Activated T-helper 17 cell treated with anti-CD3 and anti-CD28 coated beads, Interleukin-2, amount 50 U/mL, for 72 hours (primary cell): Measurements from ENCODE around the gene TP73. TPM values are rescaled to one million over a fixed set of nuclear protein-coding genes. Genes with fewer than 3 reads are reported as not detected.

Experiments used
- ATAC-seq: fragments of 150-1000 bp; cut with Tn5 transposase; replicated peaks from 2 replicates; pipeline ENCODE4 v1.10.0; 2021; ENCODE audit warnings: mild to moderate bottlenecking, moderate library complexity
- H3K27ac Mint-ChIP-seq: one replicate; pipeline ENCODE4 v1.8.0; 2022; ENCODE audit warnings: mixed read lengths
- H3K27me3 Mint-ChIP-seq: one replicate; pipeline ENCODE4 v1.8.0; 2022; ENCODE audit warnings: mixed read lengths
- H3K36me3 Mint-ChIP-seq: one replicate; pipeline ENCODE4 v1.8.0; 2022; ENCODE audit warnings: low read depth, mild to moderate bottlenecking, mixed read lengths
- H3K4me1 Mint-ChIP-seq: one replicate; pipeline ENCODE4 v1.8.0; 2022; ENCODE audit warnings: mixed read lengths
- H3K4me3 Mint-ChIP-seq: one replicate; pipeline ENCODE4 v1.8.0; 2022; ENCODE audit warnings: mild to moderate bottlenecking, mixed read lengths
- H3K9me3 Mint-ChIP-seq: one replicate; pipeline ENCODE4 v1.8.0; 2022; ENCODE audit warnings: mixed read lengths
- total RNA-seq, 2 donors: library from RNA; stranded (reverse); gene quantifications; one replicate each; pipeline ENCODE4 v1.2.3, GENCODE V29; 2022

The TP73 gene
- total RNA-seq, 2 donors from 2014 or later: 0.95 to 1.1 TPM

DNA sequence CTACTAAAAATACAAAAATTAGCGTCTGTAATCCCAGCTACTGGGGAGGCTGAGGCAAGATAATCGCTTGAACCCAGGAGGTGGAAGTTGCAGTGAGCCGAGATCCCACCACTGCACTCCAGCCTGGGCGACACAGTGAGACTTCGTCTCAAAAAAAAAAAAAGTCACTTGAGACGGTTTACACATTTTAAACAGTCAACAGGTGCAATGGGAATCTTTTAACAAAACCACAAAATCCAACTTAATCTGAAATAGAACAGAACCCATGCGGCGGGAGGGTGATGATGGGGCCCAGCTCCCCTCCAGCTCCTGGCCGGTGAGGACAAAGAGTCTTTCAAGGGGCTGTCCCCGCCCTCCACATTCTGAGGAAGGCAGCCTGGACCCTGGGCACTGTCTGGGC lies 48.3 kb downstream of the TP73 start:
- ATAC-seq: no peak
- no peaks in the 10 kb centered on the region for H3K4me1 Mint-ChIP-seq
- H3K4me3 Mint-ChIP-seq: no peak overlapping the region
- H3K9me3 Mint-ChIP-seq: no peaks in the 10 kb centered on the region
- H3K27me3 Mint-ChIP-seq: peaks cover 7% of the 10 kb centered on the region
- H3K27ac Mint-ChIP-seq: no peak overlapping the region
- no peaks in the 10 kb centered on the region for H3K36me3 Mint-ChIP-seq

DNA sequence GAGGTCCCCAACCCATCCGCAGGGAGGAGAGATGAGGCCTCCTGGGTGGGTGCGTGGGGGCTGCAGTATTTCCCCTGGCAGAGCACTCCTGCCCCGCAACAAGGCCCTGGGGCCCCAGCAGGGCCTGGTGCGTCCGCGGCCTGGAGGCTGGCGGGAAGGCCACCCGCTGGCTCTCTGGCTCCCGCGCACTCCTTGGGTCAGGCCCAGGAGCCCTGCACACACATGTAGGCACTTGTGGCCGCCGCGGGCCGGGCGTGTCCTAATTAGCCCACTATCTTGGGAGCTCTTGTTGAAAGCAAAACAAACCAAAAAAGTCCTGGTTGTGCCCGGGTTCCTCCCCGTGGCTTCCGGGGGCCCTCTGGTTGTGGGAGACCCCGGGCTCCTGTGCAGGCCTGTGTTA lies 50.2 kb downstream of the TP73 start:
- peaks cover 7% of the 10 kb centered on the region for H3K27me3 Mint-ChIP-seq
- no peak for ATAC-seq
- H3K27ac Mint-ChIP-seq: no peak overlapping the region
- H3K4me3 Mint-ChIP-seq: no peak overlapping the region
- H3K4me1 Mint-ChIP-seq: no peaks in the 10 kb centered on the region
- no peaks in the 10 kb centered on the region for H3K9me3 Mint-ChIP-seq
- no peaks in the 10 kb centered on the region for H3K36me3 Mint-ChIP-seq

DNA sequence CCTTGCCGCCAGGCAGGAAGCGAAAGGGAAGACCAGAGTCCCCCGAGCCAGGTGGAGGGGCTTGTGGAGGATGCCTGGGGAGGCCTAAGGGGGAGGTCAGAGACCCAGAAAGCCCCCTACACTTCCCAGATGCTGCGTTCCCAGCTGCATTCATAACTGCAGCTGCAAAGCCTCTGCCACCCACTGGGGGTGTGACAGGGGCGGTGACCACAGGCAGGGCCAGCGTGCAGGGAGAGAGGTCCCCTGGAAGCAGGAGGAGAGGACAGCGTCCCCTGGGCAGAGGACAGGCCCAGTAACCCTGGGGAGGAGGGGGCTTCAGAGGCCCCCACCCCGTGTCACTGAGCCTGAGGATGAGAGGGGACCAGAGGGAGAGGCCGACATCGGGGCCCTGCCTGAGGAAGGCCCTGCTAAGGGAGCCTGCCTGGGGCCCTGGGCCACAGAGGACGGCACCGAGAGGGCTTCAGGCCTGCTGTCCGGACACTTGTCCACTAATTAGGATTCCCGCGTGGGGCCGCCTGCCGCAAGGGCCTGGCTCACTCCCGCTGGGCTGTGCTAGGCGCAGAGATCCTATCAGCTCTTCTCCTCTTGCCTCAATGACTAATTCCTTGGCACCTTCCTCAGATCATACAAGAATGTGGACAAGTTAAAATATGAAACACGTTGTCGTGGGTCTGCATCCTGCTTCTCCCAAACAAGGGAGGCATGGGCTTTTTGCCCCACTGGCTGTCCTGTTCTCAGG lies 50.8 kb downstream of the TP73 start:
- H3K36me3 Mint-ChIP-seq: no peaks in the 10 kb centered on the region
- H3K27ac Mint-ChIP-seq: no peak overlapping the region
- H3K4me1 Mint-ChIP-seq: no peaks in the 10 kb centered on the region
- no peak overlapping the region for H3K4me3 Mint-ChIP-seq
- H3K27me3 Mint-ChIP-seq: peaks cover 4% of the 10 kb centered on the region
- no peak for ATAC-seq
- H3K9me3 Mint-ChIP-seq: no peaks in the 10 kb centered on the region

DNA sequence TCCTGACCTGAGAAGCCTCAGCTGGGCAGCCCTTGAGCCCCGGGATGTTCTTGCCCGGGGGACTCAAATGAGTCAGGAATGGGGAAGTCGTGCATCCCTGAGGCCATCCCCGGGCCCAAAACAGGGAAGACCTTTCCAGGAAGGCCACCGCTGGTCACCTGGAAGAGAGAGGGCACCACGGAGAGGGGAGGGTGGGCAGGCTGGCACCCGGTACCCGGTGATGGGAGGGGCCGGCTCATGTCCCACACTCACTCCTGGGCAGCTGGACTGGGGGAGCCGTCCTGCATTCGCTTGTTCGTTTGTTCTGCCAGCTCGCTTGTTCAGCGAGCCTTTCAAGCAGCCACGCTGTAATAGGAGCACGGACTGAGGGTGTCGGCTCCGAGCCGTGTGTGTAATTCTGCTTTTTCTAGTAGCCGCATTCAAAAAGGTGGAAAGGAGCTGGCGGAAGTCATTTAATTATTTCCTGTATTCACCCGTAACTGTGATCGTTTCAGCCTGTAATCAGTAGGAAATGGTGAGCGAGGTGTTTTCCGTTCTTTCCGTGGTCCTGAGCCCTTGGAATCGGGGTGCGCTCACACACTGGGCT lies 51.6 kb downstream of the TP73 start:
- no peak overlapping the region for H3K27ac Mint-ChIP-seq
- no peaks in the 10 kb centered on the region for H3K9me3 Mint-ChIP-seq
- H3K27me3 Mint-ChIP-seq: peaks cover 4% of the 10 kb centered on the region
- no peaks in the 10 kb centered on the region for H3K4me1 Mint-ChIP-seq
- no peaks in the 10 kb centered on the region for H3K36me3 Mint-ChIP-seq
- H3K4me3 Mint-ChIP-seq: no peak overlapping the region
- ATAC-seq: no peak

DNA sequence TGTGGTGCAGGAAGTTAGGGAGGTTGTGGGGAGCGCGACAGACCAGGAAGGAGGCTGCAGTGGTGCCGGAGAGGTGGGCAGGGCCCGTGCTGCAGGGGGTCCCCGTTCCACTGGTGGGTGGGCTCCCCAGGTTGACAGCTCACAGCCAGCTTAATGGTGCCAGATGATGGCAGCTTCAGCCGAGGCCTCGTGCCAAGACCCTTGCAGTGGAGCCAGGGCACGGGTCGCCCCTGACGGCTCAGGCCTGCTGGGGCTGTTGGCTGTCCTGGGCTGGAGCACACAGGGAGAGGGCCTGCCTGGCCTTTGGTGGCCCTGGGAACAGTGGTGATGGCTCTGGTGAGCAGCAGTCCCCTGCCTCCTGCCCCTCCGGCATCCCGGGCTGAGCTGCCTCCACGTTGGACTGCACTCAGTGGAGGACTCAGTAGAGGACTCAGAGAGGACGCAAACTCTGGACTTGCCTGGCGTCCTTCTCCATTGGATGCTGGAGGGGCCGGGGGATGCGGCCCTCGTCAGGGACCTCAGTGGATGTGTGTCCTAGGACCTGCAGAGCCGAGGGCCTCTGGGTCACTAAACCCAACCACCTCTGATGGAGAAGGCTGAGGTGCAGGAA lies 53.1 kb downstream of the TP73 start:
- Mint-ChIP-seq H3K4me1 (no peaks in the 10 kb centered on the region), H3K4me3 (no peak overlapping the region), H3K27ac (no peak overlapping the region), H3K27me3 (peaks cover 4% of the 10 kb centered on the region), H3K36me3 (no peaks in the 10 kb centered on the region), H3K9me3 (no peaks in the 10 kb centered on the region)
- no peak for ATAC-seq

DNA sequence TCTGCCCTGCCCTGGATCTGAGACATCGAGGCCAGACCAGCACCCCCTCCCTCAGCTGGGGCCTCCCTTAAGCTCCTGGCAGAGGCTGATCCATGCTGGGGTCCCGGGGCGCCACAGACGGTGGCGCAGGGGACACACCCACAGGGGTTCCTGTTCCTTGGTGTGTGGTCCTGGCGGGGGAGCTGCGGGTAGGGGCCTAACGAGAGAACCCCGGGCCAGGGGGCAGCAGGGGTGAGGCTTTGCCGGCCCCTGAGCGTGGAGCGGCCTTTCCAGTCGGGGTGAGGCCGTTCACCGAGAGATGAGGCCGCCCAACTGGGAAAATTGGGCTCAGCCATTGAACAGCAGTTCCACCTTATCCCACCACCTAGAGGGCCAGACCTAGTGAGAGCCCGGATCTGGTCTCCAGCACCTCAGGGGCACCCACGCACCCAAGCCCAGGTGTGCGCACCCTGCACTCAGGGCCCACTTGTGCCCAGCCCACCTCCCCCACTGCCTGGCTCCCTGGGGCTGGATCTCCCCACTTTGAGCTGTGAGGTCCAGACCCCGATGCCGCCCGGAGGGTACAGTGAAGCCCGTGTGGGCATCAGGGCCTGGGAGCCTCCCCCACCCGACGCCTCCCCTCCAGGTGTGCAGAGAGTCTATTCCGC lies 54.5 kb downstream of the TP73 start:
- no peaks in the 10 kb centered on the region for H3K36me3 Mint-ChIP-seq
- no peak for ATAC-seq
- H3K27ac Mint-ChIP-seq: no peak overlapping the region
- no peaks in the 10 kb centered on the region for H3K4me1 Mint-ChIP-seq
- H3K27me3 Mint-ChIP-seq: peaks cover 10% of the 10 kb centered on the region
- H3K9me3 Mint-ChIP-seq: no peaks in the 10 kb centered on the region
- H3K4me3 Mint-ChIP-seq: no peak overlapping the region

DNA sequence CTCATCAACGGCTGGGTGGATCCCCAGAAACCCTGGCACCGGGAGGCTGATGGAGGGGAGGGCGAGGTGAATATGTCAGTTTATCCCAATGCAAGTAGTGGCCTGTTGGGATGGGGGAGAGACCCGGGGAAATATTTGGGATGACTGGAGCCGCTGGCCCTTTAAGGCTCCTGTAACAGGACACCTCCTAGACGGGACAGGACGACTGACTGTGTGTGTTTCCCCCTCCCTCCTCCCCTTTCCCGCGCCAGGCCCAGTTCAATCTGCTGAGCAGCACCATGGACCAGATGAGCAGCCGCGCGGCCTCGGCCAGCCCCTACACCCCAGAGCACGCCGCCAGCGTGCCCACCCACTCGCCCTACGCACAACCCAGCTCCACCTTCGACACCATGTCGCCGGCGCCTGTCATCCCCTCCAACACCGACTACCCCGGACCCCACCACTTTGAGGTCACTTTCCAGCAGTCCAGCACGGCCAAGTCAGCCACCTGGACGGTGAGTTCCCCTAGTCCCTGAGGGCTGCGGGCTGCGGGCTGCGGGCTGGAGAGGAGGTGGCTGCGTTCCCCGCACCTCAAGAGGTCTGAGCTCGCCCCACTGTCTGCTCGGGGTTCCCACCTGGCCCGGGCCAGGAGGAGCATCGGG lies 55.1 kb downstream of the TP73 start:
- peaks cover 13% of the 10 kb centered on the region for H3K27me3 Mint-ChIP-seq

DNA sequence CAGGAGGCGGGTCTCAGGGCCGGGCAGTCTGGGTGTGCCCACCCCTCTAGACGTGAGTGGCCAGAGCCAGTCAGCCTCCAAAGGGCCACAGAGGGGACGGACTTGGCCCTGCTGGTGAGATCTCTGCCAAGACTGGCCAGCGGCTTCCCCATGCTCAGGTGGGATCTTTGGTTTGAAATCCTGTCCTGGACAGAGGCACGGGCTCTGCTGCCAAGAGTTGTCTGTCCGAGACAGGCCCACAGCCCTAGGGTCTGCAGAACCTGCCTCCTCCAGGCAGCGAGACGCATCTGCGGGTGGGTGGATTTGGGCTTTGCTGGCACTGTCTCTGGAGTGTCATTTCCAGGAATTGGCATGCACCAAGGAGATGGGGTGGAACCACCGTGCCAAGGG lies 55.6 kb downstream of the TP73 start:
- peaks cover 13% of the 10 kb centered on the region for H3K27me3 Mint-ChIP-seq
- H3K4me3 Mint-ChIP-seq: no peak overlapping the region
- no peaks in the 10 kb centered on the region for H3K4me1 Mint-ChIP-seq
- H3K9me3 Mint-ChIP-seq: no peaks in the 10 kb centered on the region
- H3K36me3 Mint-ChIP-seq: no peaks in the 10 kb centered on the region
- no peak for ATAC-seq
- no peak overlapping the region for H3K27ac Mint-ChIP-seq

More for the DNA sequence above, 55.1 kb downstream of the TP73 start:
- no peak overlapping the region for H3K4me3 Mint-ChIP-seq
- H3K9me3 Mint-ChIP-seq: no peaks in the 10 kb centered on the region
- no peaks in the 10 kb centered on the region for H3K4me1 Mint-ChIP-seq
- H3K36me3 Mint-ChIP-seq: no peaks in the 10 kb centered on the region
- no peak for ATAC-seq
- H3K27ac Mint-ChIP-seq: no peak overlapping the region

DNA sequence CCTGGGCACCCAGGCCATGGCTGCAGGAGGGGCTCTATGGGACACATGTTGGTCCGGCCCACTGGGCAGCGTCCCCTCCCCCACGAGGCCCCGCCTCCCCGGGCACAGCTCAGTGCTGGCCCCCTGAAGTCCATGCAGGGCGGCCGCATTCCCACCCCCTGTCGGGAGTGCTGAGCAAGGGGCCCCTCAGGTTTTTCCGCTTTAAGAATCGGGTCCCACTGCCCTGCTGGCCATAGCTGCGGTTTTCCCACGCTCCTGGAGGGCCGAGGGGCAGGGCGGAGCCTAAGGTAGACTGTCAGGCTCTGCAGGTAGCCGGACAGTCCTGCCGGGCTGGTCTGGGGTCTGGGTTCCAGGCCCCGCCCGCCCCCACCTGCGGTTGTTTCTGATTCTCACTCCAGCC lies 56.5 kb downstream of the TP73 start:
- Mint-ChIP-seq H3K4me1 (no peaks in the 10 kb centered on the region), H3K9me3 (no peaks in the 10 kb centered on the region), H3K4me3 (no peak overlapping the region), H3K27ac (no peak overlapping the region), H3K36me3 (no peaks in the 10 kb centered on the region), H3K27me3 (peaks cover 13% of the 10 kb centered on the region)
- no peak for ATAC-seq

DNA sequence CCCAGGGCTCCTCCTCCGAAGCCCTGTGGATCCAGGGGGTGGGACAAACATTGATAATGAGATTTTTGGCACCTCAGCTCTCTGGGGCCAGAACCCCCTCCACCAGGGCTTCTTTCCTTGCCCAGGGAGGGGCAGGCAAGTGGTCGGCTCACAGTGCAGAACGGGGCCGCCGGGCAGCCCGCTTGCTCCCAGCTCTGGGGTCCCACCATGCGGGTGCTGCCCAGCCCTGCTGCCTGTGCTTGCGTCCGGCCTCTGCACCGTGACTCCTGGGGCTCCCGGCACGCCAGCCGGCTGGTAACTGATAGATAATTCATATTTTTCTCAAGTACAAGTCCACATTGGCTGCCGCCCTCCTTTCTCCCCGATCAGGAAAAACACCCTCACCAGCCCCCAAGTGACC lies 57.9 kb downstream of the TP73 start:
- peaks cover 13% of the 10 kb centered on the region for H3K27me3 Mint-ChIP-seq
- H3K36me3 Mint-ChIP-seq: no peaks in the 10 kb centered on the region
- no peak for ATAC-seq
- no peaks in the 10 kb centered on the region for H3K4me1 Mint-ChIP-seq
- no peaks in the 10 kb centered on the region for H3K9me3 Mint-ChIP-seq
- H3K4me3 Mint-ChIP-seq: no peak overlapping the region
- H3K27ac Mint-ChIP-seq: no peak overlapping the region

DNA sequence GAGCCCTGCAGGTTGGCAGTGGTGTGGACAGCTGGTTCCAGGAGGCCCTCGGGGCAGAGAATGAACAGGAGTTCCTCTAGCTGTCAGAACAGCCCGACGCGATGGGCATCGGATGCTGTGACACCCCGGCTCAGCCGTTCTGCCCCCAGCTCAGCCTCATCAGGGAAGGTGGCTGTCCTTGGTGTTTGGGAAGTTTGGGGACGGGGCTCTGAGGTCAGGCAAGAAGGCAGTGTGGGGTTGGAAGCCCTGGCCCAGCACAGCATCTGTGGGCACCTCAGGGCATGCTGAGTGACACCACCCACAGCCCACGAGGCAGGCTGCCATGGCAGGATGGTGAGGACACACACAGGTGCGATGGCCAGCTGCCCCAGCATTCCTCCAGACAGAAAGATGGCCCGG lies 59.1 kb downstream of the TP73 start:
- H3K36me3 Mint-ChIP-seq: no peaks in the 10 kb centered on the region
- H3K4me1 Mint-ChIP-seq: no peaks in the 10 kb centered on the region
- no peak overlapping the region for H3K27ac Mint-ChIP-seq
- no peak for ATAC-seq
- H3K9me3 Mint-ChIP-seq: no peaks in the 10 kb centered on the region
- no peak overlapping the region for H3K4me3 Mint-ChIP-seq
- H3K27me3 Mint-ChIP-seq: peaks cover 13% of the 10 kb centered on the region

DNA sequence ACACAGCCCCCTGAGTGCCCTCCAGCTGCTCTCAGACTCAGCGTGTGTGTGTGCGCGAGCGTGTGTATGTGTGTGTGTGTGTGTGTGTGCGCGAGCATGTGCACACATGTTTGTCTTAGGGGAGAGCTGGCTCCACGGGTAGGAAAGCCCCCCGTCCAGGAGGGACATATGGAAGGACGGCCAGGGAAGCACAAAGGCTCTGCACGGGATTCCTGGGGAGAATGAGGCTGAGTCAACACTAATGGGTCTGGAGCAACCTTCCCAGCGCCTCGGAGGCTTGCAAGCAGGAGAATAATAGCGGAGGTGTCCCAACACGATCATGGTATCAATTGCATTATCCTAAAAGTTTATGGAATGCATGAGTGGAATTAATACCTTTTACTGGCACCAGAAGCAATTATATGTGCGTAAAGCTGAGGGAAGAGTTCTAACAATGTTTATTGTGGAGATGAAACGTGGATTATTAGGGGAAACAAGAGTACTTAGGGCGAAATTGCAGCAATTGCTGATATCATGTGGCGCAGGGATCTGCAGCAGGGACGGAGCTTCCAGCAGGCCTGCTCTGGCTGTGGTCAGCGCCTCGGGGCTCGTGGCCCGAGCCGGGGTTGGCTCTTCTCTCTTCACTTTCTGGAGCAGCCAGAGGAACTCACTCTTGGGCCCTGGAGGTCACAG lies 59.6 kb downstream of the TP73 start:
- Mint-ChIP-seq H3K27me3 (peaks cover 13% of the 10 kb centered on the region), H3K4me1 (no peaks in the 10 kb centered on the region), H3K4me3 (no peak overlapping the region), H3K36me3 (no peaks in the 10 kb centered on the region), H3K27ac (no peak overlapping the region), H3K9me3 (no peaks in the 10 kb centered on the region)
- ATAC-seq: no peak

DNA sequence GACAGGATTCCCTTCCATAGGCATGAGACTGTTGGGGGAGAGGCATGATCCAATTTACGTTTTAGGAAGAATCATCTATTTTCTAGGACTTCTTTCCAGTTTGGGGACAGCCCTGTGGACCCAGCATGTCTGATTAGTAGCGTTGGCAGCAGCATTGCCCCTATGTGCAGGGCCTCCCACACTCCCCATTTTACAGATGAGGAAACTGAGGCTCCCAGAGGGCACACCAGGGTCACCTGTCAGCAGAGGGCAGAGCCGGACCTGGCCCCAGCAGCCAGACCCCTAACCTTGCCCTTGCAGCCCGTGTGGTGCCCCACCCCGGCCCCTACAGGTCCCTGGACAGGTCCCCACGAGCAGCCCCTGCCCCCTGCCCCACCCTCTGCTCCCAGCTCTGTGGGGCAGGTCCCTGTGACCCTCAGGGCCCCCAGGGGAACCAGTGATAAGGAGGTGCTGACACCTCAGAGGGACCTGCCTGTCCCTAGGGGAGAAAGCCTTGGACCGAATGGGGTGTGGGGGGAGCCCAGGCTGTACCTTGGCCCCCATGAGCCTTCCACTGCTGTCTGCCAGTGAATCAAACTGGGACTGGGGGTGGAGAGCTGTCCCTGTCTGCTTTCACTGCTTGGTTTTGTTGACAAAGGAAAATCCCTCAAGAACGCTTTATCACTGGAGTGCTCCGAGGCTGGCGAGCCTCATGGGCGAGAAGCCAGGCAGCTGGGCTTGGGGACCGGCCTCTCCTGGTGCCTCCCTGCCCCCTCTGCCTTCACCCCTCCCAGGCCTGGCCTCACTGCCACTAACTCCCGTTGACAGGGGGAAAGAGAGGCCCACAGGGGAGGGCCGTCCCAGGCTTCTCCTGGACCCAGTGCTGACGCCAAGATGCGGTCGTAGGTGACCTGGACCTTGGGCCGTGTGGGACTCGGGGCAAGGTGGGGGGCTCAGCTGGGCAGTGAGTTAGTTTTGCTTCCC lies 60.5 kb downstream of the TP73 start:
- ATAC-seq: no peak
- H3K27me3 Mint-ChIP-seq: peaks cover 9% of the 10 kb centered on the region
- no peak overlapping the region for H3K4me3 Mint-ChIP-seq
- H3K4me1 Mint-ChIP-seq: no peaks in the 10 kb centered on the region
- no peak overlapping the region for H3K27ac Mint-ChIP-seq
- H3K9me3 Mint-ChIP-seq: no peaks in the 10 kb centered on the region
- H3K36me3 Mint-ChIP-seq: no peaks in the 10 kb centered on the region
